B cell (primary cell): ENCODE data around the gene PDGFA.

ENCODE experiments used
- CTCF ChIP-seq: fragments of 200-600 bp; IDR thresholded peaks from one replicate; pipeline ENCODE4 v1.8.0; 2022; ENCODE audit warnings: antibody characterized with exemption, mild to moderate bottlenecking
- EZH2 ChIP-seq: IDR thresholded peaks from 2 replicates; pipeline ENCODE4 v1.6.1; 2012; ENCODE audit warnings: borderline replicate concordance, low read depth, mild to moderate bottlenecking, moderate library complexity, low read length; ENCODE audit not compliant: insufficient read depth, poor library complexity, severe bottlenecking

- no peak for TF ChIP-seq CTCF
- no peak for TF ChIP-seq EZH2
Measured at GRCh38 chr7:520503-521161, 986 bp upstream of the PDGFA start.
